PC-3 (cell line): ENCODE results near the gene EIF3F. TPM values are rescaled to one million over a fixed set of nuclear protein-coding genes. Genes with fewer than 3 reads are reported as not detected.
A peak's percentile ranks its signal among the peaks of the same experiment; 100 is the strongest.
"Not testable (repeated sequence)": the region's sequence is repeated elsewhere in the genome, so short reads cannot be mapped to it uniquely, and the experiment has no call there.

Experiments
- ATAC-seq: fragments of 200-7000 bp; cut with Tn5 transposase; 2 replicates; pipeline ENCODE4 v1.9.1; 2020; ENCODE audit warnings: mild to moderate bottlenecking, moderate library complexity
- BruUV-seq: library from RNA; stranded (reverse); fragments of 400-500 nt; replicated peaks from 2 replicates; lab custom pipeline; 2021; lab: Mats Ljungman, UMichigan
- CTCF ChIA-PET: fragments of 300-600 bp; sonication (Branson Sonifier 250); formaldehyde crosslinking; loops from one replicate; lab custom pipeline; 2022; ENCODE audit warnings: antibody characterized with exemption; lab: Charles Lee
- POLR2A ChIA-PET: fragments of 300-600 bp; sonication (Branson Sonifier 250); formaldehyde crosslinking; loops from one replicate; lab custom pipeline; 2022; ENCODE audit warnings: antibody characterized with exemption; ENCODE audit not compliant: unreplicated experiment; lab: Charles Lee
- DNase-seq: peaks from one replicate; pipeline ENCODE4 v3.0.0-alpha.2; 2015
- H2AFZ ChIP-seq: fragments of 300-600 bp; sonication (generic); 2 replicates; pipeline ENCODE4 v1.6.0; 2016; ENCODE audit warnings: antibody characterized with exemption, low read length
- H3F3A ChIP-seq: fragments of 300-600 bp; sonication (generic); one replicate; pipeline ENCODE4 v1.6.0; 2017; ENCODE audit warnings: antibody characterized with exemption, low read length, control low read depth, mild to moderate bottlenecking; ENCODE audit not compliant: unreplicated experiment
- H3K27ac ChIP-seq: fragments of 300-600 bp; sonication (generic); 2 replicates; pipeline ENCODE4 v1.5.1; 2016; ENCODE audit warnings: mild to moderate bottlenecking, low read length
- H3K27me3 ChIP-seq: fragments of 300-600 bp; sonication (generic); 2 replicates; pipeline ENCODE4 v1.6.1; 2016; ENCODE audit warnings: low read length, mixed read lengths
- H3K36me3 ChIP-seq: fragments of 300-600 bp; sonication (generic); 2 replicates; pipeline ENCODE4 v1.6.1; 2016; ENCODE audit warnings: low read depth, mixed run types, low read length, mixed read lengths
- H3K4me1 ChIP-seq: fragments of 300-600 bp; sonication (generic); 2 replicates; pipeline ENCODE4 v1.5.1; 2016; ENCODE audit warnings: low read length; ENCODE audit not compliant: insufficient read depth
- H3K4me2 ChIP-seq: fragments of 300-600 bp; sonication (generic); 2 replicates; pipeline ENCODE4 v1.6.0; 2016; ENCODE audit warnings: low read length
- H3K4me3 ChIP-seq: fragments of 300-600 bp; sonication (generic); 2 replicates; pipeline ENCODE4 v1.5.1; 2016; ENCODE audit warnings: mild to moderate bottlenecking, low read length, mixed read lengths
- H3K79me2 ChIP-seq: fragments of 300-600 bp; sonication (generic); 2 replicates; pipeline ENCODE4 v1.6.1; 2017; ENCODE audit warnings: low read length, mixed read lengths
- H3K9ac ChIP-seq: fragments of 300-600 bp; sonication (generic); 2 replicates; pipeline ENCODE4 v1.6.0; 2016; ENCODE audit warnings: mild to moderate bottlenecking, low read length
- H3K9me2 ChIP-seq: fragments of 300-600 bp; sonication (generic); replicated peaks from 2 replicates; pipeline ENCODE4 v1.6.1; 2016; ENCODE audit warnings: mixed run types, low read length, mixed read lengths
- H3K9me3 ChIP-seq: fragments of 300-600 bp; sonication (generic); 2 replicates; pipeline ENCODE4 v1.6.1; 2016; ENCODE audit warnings: low read length, mixed read lengths
- H4K20me1 ChIP-seq: fragments of 300-600 bp; sonication (generic); 2 replicates; pipeline ENCODE4 v1.6.1; 2016; ENCODE audit warnings: low read length, mixed read lengths
- CTCF ChIP-seq: fragments of 300-600 bp; sonication (generic); conservative IDR thresholded peaks from 2 replicates; pipeline ENCODE4 v1.5.1; 2017; ENCODE audit warnings: antibody characterized with exemption, low read depth, mild to moderate bottlenecking, low read length
- EZH2 ChIP-seq: fragments of 300-600 bp; sonication (generic); IDR thresholded peaks from one replicate; pipeline ENCODE4 v1.6.1; 2017; ENCODE audit warnings: antibody characterized with exemption, mild to moderate bottlenecking, low read length; ENCODE audit not compliant: unreplicated experiment
- EZH2phosphoT487 ChIP-seq: fragments of 300-600 bp; sonication (generic); IDR thresholded peaks from 2 replicates; pipeline ENCODE4 v1.6.1; 2018; ENCODE audit warnings: mild to moderate bottlenecking, antibody characterized with exemption, low read length, borderline replicate concordance
- intact Hi-C: fragments of 100-400 bp; cut with micrococcal nuclease; formaldehyde crosslinking; loops from 2 replicates; pipeline ENCODE4 v1.9.0; 2023
- total RNA-seq: library from RNA; depleted of rRNA; stranded (reverse); fragments of >200 nt; gene quantifications from 2 replicates; pipeline ENCODE4 v1.2.3, GENCODE V29; 2014

EIF3F gene
- total RNA-seq, 1 experiment from 2014 or later, result 227 TPM

- no TSS peak for BruUV-seq
- Histone ChIP-seq H3K79me2 (peaks cover 19% of the 10 kb centered on the region), H3K27ac (no peak overlapping the region), H3K9ac (no peak overlapping the region), H3K4me1 (peaks cover 15% of the 10 kb centered on the region), H3K27me3 (no peaks in the 10 kb centered on the region), H3K4me2 (no peak overlapping the region), H3F3A (no peaks in the 10 kb centered on the region), H2AFZ (no peak overlapping the region), H4K20me1 (0 out of 2 replicates have a peak, but pooled peaks cover 1% of the 10 kb centered on the region), H3K4me3 (no peak overlapping the region), H3K36me3 (peaks cover 5% of the 10 kb centered on the region; the same call in 1 of the 2 replicates), H3K9me3 (no peaks in the 10 kb centered on the region), H3K9me2 (no peaks in the 10 kb centered on the region)
- ATAC-seq (no peak), DNase-seq (no peak)
- no peak for TF ChIP-seq CTCF
- TF ChIP-seq EZH2phosphoT487, result no peak
- TF ChIP-seq EZH2, result no peak
- intact Hi-C loops, result no loop called here
- ChIA-PET POLR2A (no interaction called here), CTCF (no interaction called here)
These were observed 3.1 kb upstream of the EIF3F start for GRCh38 chr11:7983832-7984590.

GRCh38 chr11:7987560-7987883 is 385 bp downstream of the EIF3F start:
- H3F3A ChIP-seq, H3K27ac ChIP-seq, H3K9me2 ChIP-seq, H3K27me3 ChIP-seq, H3K9me3 ChIP-seq, DNase-seq, BruUV-seq: not testable (repeated sequence)
- ChIA-PET CTCF (interaction anchor here (0.7 to 2.0 kb wide), 9 partner anchors 10 to 310 kb away, joined by 3 to 30 read pairs (median 3); partner anchors contain the start of gene NLRP10), POLR2A (interaction anchor here (0.5 to 1.4 kb wide), 4 partner anchors 10 to 1344 kb away, joined by 3 to 11 read pairs (median 4); no protein-coding TSS in a partner anchor)
- Histone ChIP-seq H3K4me1 (peaks cover 22% of the 10 kb centered on the region), H3K36me3 (peaks cover 34% of the 10 kb centered on the region), H4K20me1 (peaks cover 15% of the 10 kb centered on the region; the same call in 1 of the 2 replicates), H3K79me2 (peaks cover 36% of the 10 kb centered on the region), H3K4me2 (peak overlapping the region; percentile 94), H3K4me3 (peak overlapping the region; percentile 100), H2AFZ (peak overlapping the region; percentile 67; the same call in 1 of the 2 replicates), H3K9ac (peak overlapping the region; percentile 90)
- intact Hi-C loops, result loop anchor here (1.0 kb wide), 2 partner anchors 82 to 95 kb away; no protein-coding TSS in a partner anchor
- peak; percentile 29 for ATAC-seq

GRCh38 chr11:7994581-7995278 is 7.6 kb downstream of the EIF3F start:
- Histone ChIP-seq H3K4me1 (no peaks in the 10 kb centered on the region), H3K27ac (no peak overlapping the region), H3K4me3 (no peak overlapping the region), H4K20me1 (0 out of 2 replicates have a peak, but pooled peaks cover 8% of the 10 kb centered on the region), H3K36me3 (peaks cover 82% of the 10 kb centered on the region), H3K9ac (no peak overlapping the region), H2AFZ (no peak overlapping the region), H3K9me3 (no peaks in the 10 kb centered on the region), H3K79me2 (peaks cover 9% of the 10 kb centered on the region), H3K27me3 (no peaks in the 10 kb centered on the region), H3K4me2 (no peak overlapping the region), H3K9me2 (no peaks in the 10 kb centered on the region), H3F3A (no peaks in the 10 kb centered on the region)
- CTCF ChIA-PET, result no interaction called here
- ATAC-seq (no peak), DNase-seq (no peak)
- POLR2A ChIA-PET, result no interaction called here
- TF ChIP-seq EZH2, result no peak
- TF ChIP-seq EZH2phosphoT487, result no peak
- no peak for TF ChIP-seq CTCF
- intact Hi-C loops, result no loop called here
- BruUV-seq, result no TSS peak
